GM12872 (cell line): ENCODE results near the gene IL32.
A peak's percentile ranks its signal among the peaks of the same experiment; 100 is the strongest.

Experiments
- CTCF ChIP-seq: IDR thresholded peaks from 3 replicates; pipeline ENCODE4 v1.5.1; 2011; ENCODE audit warnings: low read depth, mild to moderate bottlenecking, low read length, moderate library complexity; ENCODE audit not compliant: insufficient read depth

IL32 gene

GRCh38 chr16:3025032-3026002 lies 40.1 kb upstream of the IL32 start:
- no peak for TF ChIP-seq CTCF

GRCh38 chr16:3026003-3026378 lies 39.4 kb upstream of the IL32 start:
- no peak for TF ChIP-seq CTCF

- no peak for TF ChIP-seq CTCF
Observed at GRCh38 chr16:3026609-3027488, 38.6 kb upstream of the IL32 start.

GRCh38 chr16:3027489-3027795 lies 38.0 kb upstream of the IL32 start:
- TF ChIP-seq CTCF = no peak

GRCh38 chr16:3027983-3028715 lies 37.3 kb upstream of the IL32 start:
- peak; percentile 84 for TF ChIP-seq CTCF

- TF ChIP-seq CTCF = no peak
Observed at GRCh38 chr16:3028716-3029319, 36.6 kb upstream of the IL32 start.
